Left ventricle myocardium inferior (tissue), 1 donor: Measurements from ENCODE around the gene MOB3B. TPM values are rescaled to one million over a fixed set of nuclear protein-coding genes. Genes with fewer than 3 reads are reported as not detected.

Experiments used
- DNase-seq: peaks from one replicate; pipeline ENCODE4 v3.0.0-alpha.2; 2020
- H3K27ac ChIP-seq: fragments of 200-600 bp; replicated peaks from 2 replicates; pipeline ENCODE4 v1.8.0; 2021
- H3K27me3 ChIP-seq: fragments of 200-600 bp; 2 replicates; pipeline ENCODE4 v1.8.0; 2021; ENCODE audit warnings: low read depth
- H3K36me3 ChIP-seq: fragments of 200-600 bp; 2 replicates; pipeline ENCODE4 v1.8.0; 2021
- H3K4me1 ChIP-seq: fragments of 200-600 bp; 2 replicates; pipeline ENCODE4 v1.8.0; 2021
- H3K4me3 ChIP-seq: fragments of 200-600 bp; 2 replicates; pipeline ENCODE4 v1.8.0; 2021; ENCODE audit warnings: mild to moderate bottlenecking, moderate library complexity
- H3K9me3 ChIP-seq: fragments of 200-600 bp; replicated peaks from 2 replicates; pipeline ENCODE4 v1.8.0; 2021
- intact Hi-C: fragments of 100-400 bp; cut with micrococcal nuclease; formaldehyde crosslinking; loops from one replicate; pipeline ENCODE4 v1.11.0; 2022
- total RNA-seq: library from RNA; stranded (reverse); fragmentation: NEBNext Ultra II Directional; extraction: Animal tissue kit (Norgen Biotek cat#: 25700); gene quantifications from one replicate; pipeline ENCODE4 v1.2.1, GENCODE V29; 2021
- TF ChIP-seq, protein P1 (sequence below): fragments of 200-600 bp; IDR thresholded peaks from 2 replicates; pipeline ENCODE4 v1.8.0; 2021; ENCODE audit warnings: antibody characterized with exemption, mild to moderate bottlenecking, borderline replicate concordance
- donor health status: DM: no; HTN: yes; CAD: no; lungs with severe emphysema.

Gene MOB3B
- total RNA-seq, 1 donor from 2014 or later, result 2.1 TPM

DNA sequence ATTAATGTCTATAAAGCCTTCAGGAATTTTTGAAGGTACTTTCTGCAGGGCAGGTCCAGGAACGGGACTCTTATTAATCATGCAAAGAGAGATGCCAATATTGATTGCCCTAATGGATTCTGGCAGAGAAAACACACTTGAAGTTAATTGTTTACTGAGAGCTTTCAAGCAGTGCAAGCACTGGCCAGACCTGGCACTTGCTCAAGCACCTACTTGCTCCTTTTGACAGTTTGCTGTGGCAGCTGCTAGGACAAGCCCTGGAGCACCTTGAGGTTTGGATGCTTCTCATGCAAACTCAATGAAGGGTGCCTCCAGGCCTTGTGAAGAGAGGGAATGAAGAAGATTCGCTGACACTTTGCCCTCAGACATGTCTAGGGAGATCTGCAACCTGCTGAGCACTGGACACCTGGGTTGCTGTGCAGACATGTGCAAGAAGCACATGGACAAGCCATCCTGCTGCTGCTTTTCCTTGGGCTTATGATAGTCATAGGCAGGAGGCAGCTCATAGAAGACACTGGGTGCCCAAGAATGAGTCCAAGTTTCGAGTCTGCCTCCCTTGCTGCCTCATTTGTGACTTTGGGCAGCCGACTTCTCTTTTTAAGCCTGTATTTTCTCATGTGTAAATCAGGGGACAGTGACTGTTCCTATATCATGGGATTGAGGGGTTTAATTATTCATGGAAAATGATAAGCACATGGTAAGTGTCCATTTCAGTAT, 143.8 kb downstream of the MOB3B start:
- intact Hi-C loops, result no loop called here
- Histone ChIP-seq H3K9me3 (no peaks in the 10 kb centered on the region), H3K4me3 (no peak overlapping the region), H3K27me3 (no peaks in the 10 kb centered on the region), H3K36me3 (no peaks in the 10 kb centered on the region), H3K4me1 (peaks cover 6% of the 10 kb centered on the region), H3K27ac (no peak overlapping the region)
- DNase-seq, result no peak
- TF ChIP-seq, protein P1, sequence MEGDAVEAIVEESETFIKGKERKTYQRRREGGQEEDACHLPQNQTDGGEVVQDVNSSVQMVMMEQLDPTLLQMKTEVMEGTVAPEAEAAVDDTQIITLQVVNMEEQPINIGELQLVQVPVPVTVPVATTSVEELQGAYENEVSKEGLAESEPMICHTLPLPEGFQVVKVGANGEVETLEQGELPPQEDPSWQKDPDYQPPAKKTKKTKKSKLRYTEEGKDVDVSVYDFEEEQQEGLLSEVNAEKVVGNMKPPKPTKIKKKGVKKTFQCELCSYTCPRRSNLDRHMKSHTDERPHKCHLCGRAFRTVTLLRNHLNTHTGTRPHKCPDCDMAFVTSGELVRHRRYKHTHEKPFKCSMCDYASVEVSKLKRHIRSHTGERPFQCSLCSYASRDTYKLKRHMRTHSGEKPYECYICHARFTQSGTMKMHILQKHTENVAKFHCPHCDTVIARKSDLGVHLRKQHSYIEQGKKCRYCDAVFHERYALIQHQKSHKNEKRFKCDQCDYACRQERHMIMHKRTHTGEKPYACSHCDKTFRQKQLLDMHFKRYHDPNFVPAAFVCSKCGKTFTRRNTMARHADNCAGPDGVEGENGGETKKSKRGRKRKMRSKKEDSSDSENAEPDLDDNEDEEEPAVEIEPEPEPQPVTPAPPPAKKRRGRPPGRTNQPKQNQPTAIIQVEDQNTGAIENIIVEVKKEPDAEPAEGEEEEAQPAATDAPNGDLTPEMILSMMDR, result no peak

DNA sequence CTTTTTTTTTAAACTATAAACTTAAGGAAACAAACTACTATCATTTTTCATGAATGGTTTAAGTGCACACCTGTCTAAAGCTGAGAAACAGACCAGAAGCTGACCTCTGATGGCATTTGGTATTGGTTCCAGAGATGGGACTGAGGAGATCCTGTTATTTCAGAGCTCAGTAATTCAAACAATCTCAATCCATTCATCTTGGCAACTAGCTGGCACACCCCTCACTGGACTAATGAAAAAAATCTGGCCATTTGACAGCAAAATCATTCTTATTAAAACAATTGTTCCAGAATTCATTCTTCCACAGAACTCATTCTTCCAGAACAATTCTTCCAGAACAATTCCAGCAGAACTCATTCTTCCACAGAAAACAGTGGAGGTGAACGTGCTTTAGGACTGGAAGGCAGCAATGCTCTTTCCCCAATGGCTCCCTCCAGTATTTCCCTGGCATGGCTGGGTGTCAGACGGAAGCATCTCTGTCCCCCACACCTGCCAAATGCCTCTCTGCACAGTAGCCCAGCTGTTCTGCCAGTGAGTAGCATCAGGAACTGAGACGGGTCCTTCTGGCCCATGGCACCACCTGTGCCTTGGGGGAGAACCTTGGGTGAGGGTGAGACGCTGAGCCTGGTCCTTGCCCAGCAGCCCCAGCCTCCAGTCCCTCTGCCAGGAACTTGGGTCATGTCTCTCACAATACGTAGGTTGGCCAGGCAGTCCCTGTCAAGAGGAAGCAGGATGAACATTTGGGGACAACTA, 145.2 kb downstream of the MOB3B start:
- H3K27ac ChIP-seq, result no peak overlapping the region
- TF ChIP-seq, protein P1, result no peak
- H3K9me3 ChIP-seq, result no peaks in the 10 kb centered on the region
- intact Hi-C loops, result no loop called here
- no peaks in the 10 kb centered on the region for H3K36me3 ChIP-seq
- peaks cover 6% of the 10 kb centered on the region for H3K4me1 ChIP-seq
- no peak for DNase-seq
- H3K27me3 ChIP-seq, result no peaks in the 10 kb centered on the region
- H3K4me3 ChIP-seq, result no peak overlapping the region

DNA sequence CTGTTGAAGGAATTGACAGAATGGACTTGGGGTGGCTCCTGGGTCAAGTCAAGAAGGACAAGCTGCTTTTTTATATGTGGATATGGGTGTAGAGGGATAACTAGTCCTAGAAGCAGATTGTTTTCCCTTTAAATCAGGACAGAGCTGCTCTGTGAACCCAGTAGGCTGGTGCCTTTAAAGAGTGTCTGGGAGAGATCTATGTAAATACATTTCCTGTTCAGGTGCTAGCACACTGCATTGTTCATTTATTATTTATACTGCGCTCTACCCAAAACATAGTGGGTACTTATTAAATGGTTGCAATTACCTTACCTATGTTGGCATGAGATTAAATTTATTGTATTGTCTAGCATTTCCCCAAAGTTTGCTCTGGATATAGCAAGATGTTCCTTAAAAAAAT, 146.1 kb downstream of the MOB3B start:
- no peaks in the 10 kb centered on the region for H3K9me3 ChIP-seq
- no peak overlapping the region for H3K4me3 ChIP-seq
- DNase-seq, result no peak
- intact Hi-C loops, result no loop called here
- no peaks in the 10 kb centered on the region for H3K4me1 ChIP-seq
- no peak overlapping the region for H3K27ac ChIP-seq
- TF ChIP-seq, protein P1, result no peak
- no peaks in the 10 kb centered on the region for H3K27me3 ChIP-seq
- no peaks in the 10 kb centered on the region for H3K36me3 ChIP-seq

DNA sequence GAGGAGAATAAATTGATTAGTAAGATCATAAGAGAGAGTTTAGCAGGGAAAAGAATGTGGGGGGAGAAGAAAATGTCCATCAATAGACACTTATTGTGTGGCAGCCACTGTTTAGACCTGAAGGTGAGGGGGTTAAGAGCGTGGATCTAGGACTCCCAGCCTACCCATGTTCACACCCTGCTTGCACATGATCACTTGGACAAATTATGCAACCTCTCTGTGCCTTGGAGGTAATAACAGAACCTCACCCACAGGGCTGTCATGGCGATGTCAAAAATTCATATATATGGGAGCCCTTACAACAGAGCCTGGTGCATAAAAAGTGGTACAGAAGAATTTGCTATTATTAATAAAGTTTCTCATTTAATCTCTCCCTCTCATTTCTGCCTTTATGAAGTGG, 146.6 kb downstream of the MOB3B start:
- Histone ChIP-seq H3K9me3 (no peaks in the 10 kb centered on the region), H3K27ac (no peak overlapping the region), H3K4me3 (no peak overlapping the region), H3K4me1 (no peaks in the 10 kb centered on the region), H3K36me3 (no peaks in the 10 kb centered on the region), H3K27me3 (no peaks in the 10 kb centered on the region)
- no peak for DNase-seq
- TF ChIP-seq, protein P1, result no peak
- intact Hi-C loops, result no loop called here

DNA sequence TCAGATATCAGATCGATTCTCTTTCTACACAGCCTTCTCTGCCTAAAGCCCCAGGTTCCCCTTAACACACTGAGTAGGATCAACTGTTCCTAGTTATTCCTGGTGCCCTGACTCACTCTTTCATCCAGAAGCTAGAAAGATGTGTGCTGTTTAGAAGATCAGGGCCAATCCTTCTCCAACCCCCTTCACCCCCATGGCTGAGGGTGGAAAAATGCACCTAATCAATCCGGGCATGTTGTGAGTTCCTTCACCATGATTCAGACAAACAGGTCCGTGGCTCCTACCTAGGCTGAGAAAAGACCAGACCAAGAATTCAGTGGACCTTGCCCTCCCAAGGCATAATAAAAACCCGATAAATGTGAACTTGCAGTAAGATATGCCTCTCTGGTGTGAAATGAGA, 147.3 kb downstream of the MOB3B start:
- H3K9me3 ChIP-seq, result no peaks in the 10 kb centered on the region
- no peak overlapping the region for H3K27ac ChIP-seq
- TF ChIP-seq, protein P1, result no peak
- no peaks in the 10 kb centered on the region for H3K27me3 ChIP-seq
- intact Hi-C loops, result no loop called here
- no peak for DNase-seq
- H3K36me3 ChIP-seq, result no peaks in the 10 kb centered on the region
- H3K4me1 ChIP-seq, result no peaks in the 10 kb centered on the region
- H3K4me3 ChIP-seq, result no peak overlapping the region
